Fibroblast of mammary gland (primary cell): ENCODE data around the gene CREB5.

Source experiments
- DNase-seq: peaks from one replicate; pipeline ENCODE4 v3.0.0-alpha.2; 2010; ENCODE audit warnings: low read depth
- H3K4me3 ChIP-seq: 2 replicates; pipeline ENCODE4 v1.5.1; 2011; ENCODE audit warnings: low read depth, mild to moderate bottlenecking, low read length, moderate library complexity; ENCODE audit not compliant: control insufficient read depth
- TF ChIP-seq, protein P1 (sequence below): conservative IDR thresholded peaks from 2 replicates; pipeline ENCODE4 v1.5.1; 2011; ENCODE audit warnings: low read depth, low read length, inconsistent platforms; ENCODE audit not compliant: control insufficient read depth, insufficient read depth

The CREB5 gene

DNA sequence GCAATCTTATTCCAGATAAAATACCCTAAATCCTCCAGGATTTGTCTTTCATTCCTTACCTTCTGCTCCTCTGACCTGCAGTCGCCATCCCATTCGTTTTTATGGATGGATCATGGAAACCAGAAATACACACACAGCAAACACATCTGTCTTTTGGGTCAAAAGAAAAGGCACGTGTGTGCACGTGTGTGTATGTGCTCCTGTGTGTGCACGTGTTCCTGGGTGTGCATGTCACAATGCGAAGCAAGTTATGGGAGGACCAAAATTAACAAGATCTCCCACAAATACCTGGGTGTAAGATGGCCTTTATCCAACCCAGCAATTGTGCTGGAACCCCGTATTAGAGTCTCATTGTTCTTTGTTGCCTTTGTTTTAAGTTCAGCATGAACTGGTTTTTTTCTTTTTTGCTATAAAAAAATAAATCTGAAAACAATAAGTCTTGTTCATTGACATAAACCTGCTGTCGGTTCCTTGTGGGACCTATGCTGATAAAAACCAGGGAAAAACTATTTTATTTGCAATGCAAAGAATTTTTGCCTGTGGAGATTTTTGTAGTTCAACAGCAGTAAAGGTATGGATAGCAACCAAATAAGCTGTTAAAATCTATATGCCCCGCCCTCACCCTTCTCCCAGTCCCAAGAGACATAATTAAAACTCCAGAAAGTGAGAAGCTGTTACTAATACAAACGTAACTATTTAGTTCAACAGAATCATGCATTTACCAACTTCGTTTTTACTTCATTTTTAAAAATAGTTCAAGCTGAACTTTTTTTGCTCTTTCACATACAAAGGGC lies 229.6 kb downstream of the CREB5 start:
- no peak for DNase-seq
- no peak overlapping the region for H3K4me3 ChIP-seq

DNA sequence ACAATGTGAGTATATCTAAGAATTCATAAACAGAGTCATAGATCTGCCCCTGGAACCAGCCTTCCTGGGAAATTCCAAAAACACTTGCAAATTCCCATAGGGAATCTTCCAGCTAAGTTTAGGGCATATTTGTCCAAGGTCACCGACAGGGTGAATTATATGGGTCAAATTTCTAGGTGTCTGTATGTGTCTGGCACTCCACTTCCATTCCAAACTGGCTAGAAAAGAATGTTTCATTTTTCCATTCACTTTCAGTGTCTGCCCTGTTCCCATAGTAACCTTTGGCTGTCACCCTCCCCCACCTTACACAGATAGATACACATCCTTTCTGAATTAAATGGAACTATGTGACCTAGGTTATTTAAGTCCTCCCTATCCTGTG lies 230.9 kb downstream of the CREB5 start:
- H3K4me3 ChIP-seq: no peak overlapping the region
- DNase-seq: no peak
- TF ChIP-seq, protein P1, sequence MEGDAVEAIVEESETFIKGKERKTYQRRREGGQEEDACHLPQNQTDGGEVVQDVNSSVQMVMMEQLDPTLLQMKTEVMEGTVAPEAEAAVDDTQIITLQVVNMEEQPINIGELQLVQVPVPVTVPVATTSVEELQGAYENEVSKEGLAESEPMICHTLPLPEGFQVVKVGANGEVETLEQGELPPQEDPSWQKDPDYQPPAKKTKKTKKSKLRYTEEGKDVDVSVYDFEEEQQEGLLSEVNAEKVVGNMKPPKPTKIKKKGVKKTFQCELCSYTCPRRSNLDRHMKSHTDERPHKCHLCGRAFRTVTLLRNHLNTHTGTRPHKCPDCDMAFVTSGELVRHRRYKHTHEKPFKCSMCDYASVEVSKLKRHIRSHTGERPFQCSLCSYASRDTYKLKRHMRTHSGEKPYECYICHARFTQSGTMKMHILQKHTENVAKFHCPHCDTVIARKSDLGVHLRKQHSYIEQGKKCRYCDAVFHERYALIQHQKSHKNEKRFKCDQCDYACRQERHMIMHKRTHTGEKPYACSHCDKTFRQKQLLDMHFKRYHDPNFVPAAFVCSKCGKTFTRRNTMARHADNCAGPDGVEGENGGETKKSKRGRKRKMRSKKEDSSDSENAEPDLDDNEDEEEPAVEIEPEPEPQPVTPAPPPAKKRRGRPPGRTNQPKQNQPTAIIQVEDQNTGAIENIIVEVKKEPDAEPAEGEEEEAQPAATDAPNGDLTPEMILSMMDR: no peak

More for the DNA sequence above, 229.6 kb downstream of the CREB5 start:
- TF ChIP-seq, protein P1: no peak

DNA sequence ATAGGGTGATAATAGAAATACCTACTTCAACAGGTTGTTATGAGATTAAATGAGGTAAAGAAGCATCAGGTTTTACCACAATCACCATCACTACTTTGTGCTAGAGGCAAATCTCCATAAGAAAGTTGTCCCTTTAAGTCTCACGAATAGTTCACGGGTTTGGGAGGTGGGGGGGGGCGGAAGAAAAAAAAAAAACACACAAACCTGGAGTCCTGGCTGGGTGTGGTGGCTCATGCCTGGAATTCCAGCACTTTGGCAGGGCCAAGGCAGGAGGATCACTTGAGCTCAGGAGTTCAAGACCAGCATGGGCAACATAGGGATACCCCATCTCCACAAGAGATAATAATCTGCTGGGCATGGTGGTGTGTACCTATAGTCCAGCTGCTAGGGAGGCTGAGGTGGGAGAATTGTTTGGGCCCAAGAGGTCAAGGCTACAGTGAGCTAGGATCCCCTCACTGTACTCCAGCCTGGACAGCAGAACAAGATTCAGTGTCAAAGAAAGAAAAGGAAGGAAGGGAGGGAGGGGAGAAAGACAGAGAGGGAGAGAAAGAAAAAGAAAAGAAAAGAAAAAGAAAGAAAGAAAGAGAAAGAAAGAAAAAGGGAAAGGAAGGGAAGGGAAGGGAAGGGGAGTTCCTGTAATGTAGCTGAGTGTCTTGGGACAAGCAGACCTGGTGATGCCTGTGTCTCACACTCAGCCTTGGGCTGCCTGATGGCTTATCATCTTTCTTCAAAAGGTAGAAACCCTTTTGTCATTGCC lies 231.4 kb downstream of the CREB5 start:
- DNase-seq: no peak
- TF ChIP-seq, protein P1: no peak
- no peak overlapping the region for H3K4me3 ChIP-seq

DNA sequence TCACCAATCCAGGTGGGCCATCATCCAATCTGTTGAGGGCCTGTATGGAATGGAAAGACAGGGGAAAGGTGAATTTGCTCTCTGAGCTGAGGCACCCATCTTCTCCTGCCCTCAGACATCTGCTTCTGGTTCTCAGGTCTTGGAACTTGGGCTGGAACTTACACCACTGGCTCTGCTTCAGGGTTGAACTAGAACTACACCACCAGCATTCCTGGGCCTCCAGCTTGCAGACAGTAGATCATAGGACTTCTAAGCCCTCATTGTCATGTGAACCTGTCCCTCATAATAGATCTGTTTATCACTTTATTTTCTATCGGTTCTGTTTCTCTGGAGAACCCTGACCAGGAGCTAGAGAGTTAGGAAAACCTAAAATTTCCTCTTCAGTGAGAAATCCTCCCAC lies 233.5 kb downstream of the CREB5 start:
- TF ChIP-seq, protein P1: no peak
- H3K4me3 ChIP-seq: no peak overlapping the region
- DNase-seq: no peak

DNA sequence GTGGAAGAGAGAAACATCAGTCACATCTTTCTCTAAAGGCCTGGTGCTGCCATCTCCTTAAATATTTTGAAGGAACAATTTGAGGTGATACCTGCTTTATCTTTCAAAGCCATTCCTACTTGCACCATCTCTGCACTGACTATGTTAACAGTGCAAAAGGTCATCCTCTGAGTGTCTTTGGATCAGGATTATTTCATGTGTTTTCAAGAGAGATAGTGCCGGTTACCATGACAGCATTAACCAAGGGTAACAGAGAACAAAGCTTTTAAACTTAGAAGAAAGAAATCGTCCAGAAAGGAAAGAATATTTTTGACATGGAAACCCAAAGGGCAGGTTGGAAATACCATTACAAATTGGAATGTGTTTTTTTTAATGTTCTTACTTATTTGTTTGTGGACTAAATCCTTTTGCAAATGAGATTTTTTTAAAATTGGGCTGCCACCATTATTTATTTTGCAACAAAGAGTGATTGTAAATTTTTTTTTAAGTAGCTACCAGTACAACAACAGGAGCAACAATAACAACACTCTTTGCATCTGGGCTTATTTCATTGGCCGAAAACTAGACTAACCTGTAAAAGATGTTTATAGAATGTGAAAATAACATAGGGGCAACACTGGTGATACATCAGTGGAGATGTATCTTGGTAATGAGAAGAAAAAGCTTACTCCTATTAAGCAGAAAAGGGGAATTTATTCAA lies 234.2 kb downstream of the CREB5 start:
- DNase-seq: no peak
- H3K4me3 ChIP-seq: no peak overlapping the region
- TF ChIP-seq, protein P1: no peak

DNA sequence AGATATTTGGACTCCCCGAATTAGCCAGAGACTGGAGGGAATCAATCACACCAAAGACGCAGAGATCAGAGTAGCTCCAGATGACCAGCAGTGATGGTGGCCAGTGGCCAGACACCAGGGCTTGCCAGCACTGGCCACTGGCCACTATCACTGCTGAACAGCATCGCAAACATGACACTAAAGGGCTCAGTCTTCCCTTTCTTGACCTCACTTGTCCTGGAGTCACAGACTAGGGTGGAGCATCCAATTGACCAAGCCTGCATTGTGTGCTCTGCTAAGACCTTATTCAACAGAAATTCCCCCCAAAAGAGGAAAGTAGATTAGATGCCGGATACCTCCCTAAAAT lies 234.7 kb downstream of the CREB5 start:
- TF ChIP-seq, protein P1: no peak

More for the DNA sequence above, 234.7 kb downstream of the CREB5 start:
- DNase-seq: no peak
- no peak overlapping the region for H3K4me3 ChIP-seq
